ENCODE measurements around the gene SCUBE2. TPM values are rescaled to one million over a fixed set of nuclear protein-coding genes. Genes with fewer than 3 reads are reported as not detected.

The SCUBE2 gene
- total RNA-seq, 1 experiment from 2014 or later: 3.1 TPM

GRCh38 chr11:9019861-9020260 lies 71.5 kb downstream of the SCUBE2 start:
- H3K27ac Mint-ChIP-seq (ENCODE audit: unreplicated experiment): no peak overlapping the region
- ChIA-PET CTCF (no interaction called here), POLR2A (no interaction called here)
- H3K9me3 ChIP-seq: no peaks in the 10 kb centered on the region
- H3K36me3 ChIP-seq (ENCODE audit: control insufficient read depth, insufficient read depth, low read length): no peaks in the 10 kb centered on the region
- no peak overlapping the region for H3K4me3 Mint-ChIP-seq (ENCODE audit: unreplicated experiment)
- H3K36me3 Mint-ChIP-seq (ENCODE audit: insufficient read depth, unreplicated experiment): no peaks in the 10 kb centered on the region
- H3K27me3 ChIP-seq (replicated peaks; ENCODE audit: control insufficient read depth, insufficient read depth, low read length): no peaks in the 10 kb centered on the region
- intact Hi-C loops (cut with micrococcal nuclease; ENCODE audit: unreplicated experiment): loop anchor here (5.0 kb wide), 2 partner anchors 47 to 242 kb away; no protein-coding TSS in a partner anchor
- no peaks in the 10 kb centered on the region for H3K4me1 Mint-ChIP-seq (ENCODE audit: low read depth, unreplicated experiment)
- DNase-seq: no peak
- TF ChIP-seq CTCF (IDR thresholded peaks at IDR 0.05; ENCODE audit: insufficient read depth in 1 of 2, low read depth in 1 of 2, low read length in 1 of 2, severe bottlenecking in 1 of 2, unreplicated experiment in 1 of 2): no peak
- no peak overlapping the region for H3K4me3 ChIP-seq (ENCODE audit: low read depth, low read length)
- no peaks in the 10 kb centered on the region for H3K9me3 Mint-ChIP-seq (ENCODE audit: unreplicated experiment)
- H3K4me1 ChIP-seq: no peaks in the 10 kb centered on the region
- no TSS peak for BruUV-seq (replicated peaks)
- no peaks in the 10 kb centered on the region for H3K27me3 Mint-ChIP-seq (ENCODE audit: insufficient read depth, unreplicated experiment)

GRCh38 chr11:9017773-9018172 lies 73.6 kb downstream of the SCUBE2 start:
- ChIA-PET POLR2A (no interaction called here), CTCF (interaction anchor here (2.7 to 5.4 kb wide), 2 partner anchors 12 to 120 kb away, joined by 11 to 110 read pairs; no protein-coding TSS in a partner anchor)
- Histone ChIP-seq H3K27me3 (replicated peaks; ENCODE audit: control insufficient read depth, insufficient read depth, low read length) (no peaks in the 10 kb centered on the region), H3K9me3 (no peaks in the 10 kb centered on the region), H3K36me3 (ENCODE audit: control insufficient read depth, insufficient read depth, low read length) (no peaks in the 10 kb centered on the region), H3K4me3 (ENCODE audit: low read depth, low read length) (no peak overlapping the region), H3K4me1 (no peaks in the 10 kb centered on the region)
- H3K27ac Mint-ChIP-seq (ENCODE audit: unreplicated experiment): no peak overlapping the region
- no peaks in the 10 kb centered on the region for H3K9me3 Mint-ChIP-seq (ENCODE audit: unreplicated experiment)
- H3K4me1 Mint-ChIP-seq (ENCODE audit: low read depth, unreplicated experiment): no peaks in the 10 kb centered on the region
- intact Hi-C loops (cut with micrococcal nuclease; ENCODE audit: unreplicated experiment): loop anchor here (5.0 kb wide), 2 partner anchors 50 to 245 kb away; no protein-coding TSS in a partner anchor
- no peak for DNase-seq
- H3K4me3 Mint-ChIP-seq (ENCODE audit: unreplicated experiment): no peak overlapping the region
- no peaks in the 10 kb centered on the region for H3K36me3 Mint-ChIP-seq (ENCODE audit: insufficient read depth, unreplicated experiment)
- TF ChIP-seq CTCF (IDR thresholded peaks at IDR 0.05; ENCODE audit: insufficient read depth in 1 of 2, low read depth in 1 of 2, low read length in 1 of 2, severe bottlenecking in 1 of 2, unreplicated experiment in 1 of 2): no peak
- no TSS peak for BruUV-seq (replicated peaks)
- H3K27me3 Mint-ChIP-seq (ENCODE audit: insufficient read depth, unreplicated experiment): no peaks in the 10 kb centered on the region

GRCh38 chr11:9016916-9017642 lies 74.3 kb downstream of the SCUBE2 start:
- Histone ChIP-seq H3K9me3 (no peaks in the 10 kb centered on the region), H3K4me1 (no peaks in the 10 kb centered on the region), H3K4me3 (ENCODE audit: low read depth, low read length) (no peak overlapping the region), H3K36me3 (ENCODE audit: control insufficient read depth, insufficient read depth, low read length) (no peaks in the 10 kb centered on the region), H3K27me3 (replicated peaks; ENCODE audit: control insufficient read depth, insufficient read depth, low read length) (no peaks in the 10 kb centered on the region)
- H3K27ac Mint-ChIP-seq (ENCODE audit: unreplicated experiment): no peak overlapping the region
- BruUV-seq (replicated peaks): no TSS peak
- no peak for DNase-seq
- no peaks in the 10 kb centered on the region for H3K27me3 Mint-ChIP-seq (ENCODE audit: insufficient read depth, unreplicated experiment)
- POLR2A ChIA-PET: no interaction called here
- CTCF ChIA-PET: interaction anchor here (2.7 to 5.4 kb wide), 2 partner anchors 11 to 121 kb away, joined by 11 to 110 read pairs; no protein-coding TSS in a partner anchor
- H3K4me3 Mint-ChIP-seq (ENCODE audit: unreplicated experiment): no peak overlapping the region
- no peaks in the 10 kb centered on the region for H3K36me3 Mint-ChIP-seq (ENCODE audit: insufficient read depth, unreplicated experiment)
- no peak for TF ChIP-seq CTCF (IDR thresholded peaks at IDR 0.05; ENCODE audit: insufficient read depth in 1 of 2, low read depth in 1 of 2, low read length in 1 of 2, severe bottlenecking in 1 of 2, unreplicated experiment in 1 of 2)
- no peaks in the 10 kb centered on the region for H3K4me1 Mint-ChIP-seq (ENCODE audit: low read depth, unreplicated experiment)
- intact Hi-C loops (cut with micrococcal nuclease; ENCODE audit: unreplicated experiment): loop anchor here (5.0 kb wide), 2 partner anchors 50 to 245 kb away; no protein-coding TSS in a partner anchor
- H3K9me3 Mint-ChIP-seq (ENCODE audit: unreplicated experiment): no peaks in the 10 kb centered on the region

All from Caco-2 (cell line).